WERI-Rb-1 (cell line): ENCODE results near the gene ILF3.

ENCODE experiments used
- DNase-seq: peaks from one replicate; pipeline ENCODE4 v3.0.0-alpha.2; 2020
- H3K27ac ChIP-seq: fragments of 250-450 bp; sonication (Bioruptor Pico); 2 replicates; pipeline ENCODE4 v1.5.1; 2020; ENCODE audit warnings: mild to moderate bottlenecking, moderate library complexity
- H3K27me3 ChIP-seq: fragments of 250-450 bp; sonication (Bioruptor Pico); 2 replicates; pipeline ENCODE4 v1.5.1; 2021; ENCODE audit warnings: mild to moderate bottlenecking, low read depth, moderate library complexity; ENCODE audit not compliant: insufficient read depth, severe bottlenecking
- H3K36me3 ChIP-seq: fragments of 250-450 bp; sonication (Bioruptor Pico); 2 replicates; pipeline ENCODE4 v1.5.1; 2020; ENCODE audit warnings: mild to moderate bottlenecking, moderate library complexity
- H3K4me3 ChIP-seq: 2 replicates; pipeline ENCODE4 v1.5.1; 2011; ENCODE audit warnings: low read depth, mild to moderate bottlenecking, control low read depth, low read length
- H3K9me3 ChIP-seq: fragments of 250-450 bp; sonication (Bioruptor Pico); 2 replicates; pipeline ENCODE4 v1.5.1; 2021; ENCODE audit warnings: mild to moderate bottlenecking, moderate library complexity; ENCODE audit not compliant: severe bottlenecking
- CTCF ChIP-seq: IDR thresholded peaks from 2 replicates; pipeline ENCODE4 v1.5.1; 2011; ENCODE audit warnings: low read depth, mild to moderate bottlenecking, control low read depth, inconsistent platforms, low read length

Gene ILF3

GRCh38 chr19:10725415-10725814 is 71.3 kb downstream of the ILF3 start:
- H3K36me3 ChIP-seq: peaks cover 29% of the 10 kb centered on the region
- no peak overlapping the region for H3K27ac ChIP-seq
- no peaks in the 10 kb centered on the region for H3K9me3 ChIP-seq
- H3K4me3 ChIP-seq: no peak overlapping the region
- DNase-seq: no peak
- no peak for TF ChIP-seq CTCF
- no peaks in the 10 kb centered on the region for H3K27me3 ChIP-seq

- no peak for DNase-seq
- Histone ChIP-seq H3K9me3 (no peaks in the 10 kb centered on the region), H3K36me3 (peaks cover 25% of the 10 kb centered on the region), H3K27me3 (no peaks in the 10 kb centered on the region), H3K27ac (no peak overlapping the region), H3K4me3 (no peak overlapping the region)
- no peak for TF ChIP-seq CTCF
Measured at GRCh38 chr19:10726268-10726667, 72.1 kb downstream of the ILF3 start.

GRCh38 chr19:10727685-10728201 is 73.6 kb downstream of the ILF3 start:
- Histone ChIP-seq H3K36me3 (peaks cover 21% of the 10 kb centered on the region), H3K9me3 (no peaks in the 10 kb centered on the region), H3K27ac (peak overlapping the region; percentile 48), H3K27me3 (no peaks in the 10 kb centered on the region), H3K4me3 (no peak overlapping the region)
- TF ChIP-seq CTCF: no peak
- DNase-seq: no peak

GRCh38 chr19:10729411-10729810 is 75.3 kb downstream of the ILF3 start:
- no peak overlapping the region for H3K27ac ChIP-seq
- peaks cover 20% of the 10 kb centered on the region for H3K36me3 ChIP-seq
- no peaks in the 10 kb centered on the region for H3K27me3 ChIP-seq
- no peaks in the 10 kb centered on the region for H3K9me3 ChIP-seq
- no peak for TF ChIP-seq CTCF
- no peak overlapping the region for H3K4me3 ChIP-seq
- DNase-seq: no peak

- peaks cover 17% of the 10 kb centered on the region for H3K36me3 ChIP-seq
- H3K27ac ChIP-seq: no peak overlapping the region
- TF ChIP-seq CTCF: no peak
Measured at GRCh38 chr19:10730932-10731331, 76.8 kb downstream of the ILF3 start.

GRCh38 chr19:10735741-10736140 is 81.6 kb downstream of the ILF3 start:
- H3K36me3 ChIP-seq: peaks cover 19% of the 10 kb centered on the region
- H3K4me3 ChIP-seq: no peak overlapping the region
- no peak for TF ChIP-seq CTCF
- no peak for DNase-seq
- no peak overlapping the region for H3K27ac ChIP-seq
- H3K9me3 ChIP-seq: peaks cover 4% of the 10 kb centered on the region
- H3K27me3 ChIP-seq: no peaks in the 10 kb centered on the region

More at GRCh38 chr19:10730932-10731331, 76.8 kb downstream of the ILF3 start:
- H3K27me3 ChIP-seq: no peaks in the 10 kb centered on the region
- H3K4me3 ChIP-seq: no peak overlapping the region
- no peak for DNase-seq
- no peaks in the 10 kb centered on the region for H3K9me3 ChIP-seq
